Activated T-cell treated with anti-CD3 and anti-CD28 coated beads for 24 hours (primary cell): ENCODE measurements around the gene MTHFD2L.
"Not testable (repeated sequence)": the region's sequence is repeated elsewhere in the genome, so short reads cannot be mapped to it uniquely, and the experiment has no call there.

Experiments
- DNase-seq: peaks from one replicate; pipeline ENCODE4 v3.0.0-alpha.2; 2020; ENCODE audit warnings: low read depth

The MTHFD2L gene

DNA sequence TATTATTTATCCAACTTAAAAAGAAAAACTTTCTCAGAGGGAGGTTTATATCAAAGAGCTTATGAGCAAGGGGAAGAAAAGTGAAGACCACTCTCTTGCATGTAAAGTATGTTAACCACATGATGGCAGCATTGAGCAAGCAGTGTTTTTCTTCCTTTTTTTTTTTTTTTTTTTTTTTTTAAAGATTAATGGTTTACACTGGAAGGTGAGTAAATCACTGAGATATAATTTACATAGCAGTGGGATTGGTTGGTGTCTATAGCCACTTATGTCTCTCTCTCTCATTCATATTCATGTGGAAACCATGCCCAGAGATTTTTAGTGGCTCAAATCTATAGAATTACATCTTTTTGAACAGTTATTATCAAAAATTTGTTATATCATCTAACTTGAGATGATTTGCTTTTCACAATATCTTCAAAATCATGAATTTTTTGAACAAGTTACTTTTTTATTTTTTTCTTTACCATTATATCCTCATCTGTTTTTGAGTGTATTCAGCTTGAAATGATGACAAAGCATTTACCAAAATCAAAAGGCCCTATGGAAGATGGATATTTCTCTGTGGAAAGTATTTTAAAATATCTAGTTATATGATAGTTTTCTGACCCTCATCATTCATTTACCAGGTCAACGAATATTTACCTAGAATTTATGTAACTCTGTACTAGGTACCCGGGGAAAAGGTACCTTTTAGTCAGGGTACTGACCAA is 31.6 kb downstream of the MTHFD2L start:
- DNase-seq: no peak

- no peak for DNase-seq
These were observed 32.4 kb downstream of the MTHFD2L start for GRCh38 chr4:74190332-74190731.

DNA sequence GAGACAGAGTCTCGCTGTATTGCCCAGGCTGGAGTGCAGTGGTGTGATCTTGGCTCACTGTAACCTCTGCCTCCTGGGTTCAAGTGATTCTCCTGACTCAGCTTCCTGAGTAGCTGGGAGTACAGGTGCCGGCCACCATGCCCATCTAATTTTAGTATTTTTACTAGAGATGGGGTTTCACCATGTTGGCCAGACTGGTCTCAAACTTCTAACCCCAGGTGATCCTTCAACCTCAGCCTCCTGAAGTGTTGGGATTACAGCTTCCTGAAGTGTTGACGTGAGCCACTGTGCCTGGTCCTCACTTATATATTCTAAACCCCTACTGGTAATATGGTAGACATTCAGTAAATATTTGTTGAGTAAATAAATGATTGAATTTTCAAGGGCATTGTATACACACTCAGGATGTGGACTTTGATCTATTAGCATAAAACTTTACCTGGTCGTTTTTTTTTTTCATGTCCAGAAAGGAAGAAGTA is 33.0 kb downstream of the MTHFD2L start:
- DNase-seq: no peak

GRCh38 chr4:74197080-74197479 is 39.2 kb downstream of the MTHFD2L start:
- DNase-seq: no peak

DNA sequence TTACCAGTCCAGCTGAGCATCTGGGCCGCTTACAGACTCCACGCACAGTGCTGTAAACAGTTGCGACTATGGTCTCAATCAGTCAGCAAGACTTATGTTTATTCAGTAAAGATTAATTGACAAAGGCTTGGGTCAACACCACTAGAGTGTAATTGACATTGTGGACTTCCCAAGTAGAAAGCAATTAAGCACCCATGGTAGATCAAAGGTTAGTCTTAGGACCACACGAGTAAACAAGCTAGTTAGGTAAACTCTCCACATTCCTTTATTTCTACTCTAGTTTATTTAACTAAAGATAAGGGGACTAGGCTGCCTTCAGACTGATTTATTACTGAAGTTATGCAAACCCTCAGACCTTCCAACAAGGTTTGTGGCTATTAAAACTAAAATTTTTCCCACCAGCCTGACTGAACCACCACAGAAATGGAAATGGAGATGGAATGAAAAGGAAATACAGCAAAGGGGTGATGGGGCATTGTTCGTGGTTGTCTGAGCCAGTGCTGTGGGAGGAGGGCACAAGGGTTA is 44.2 kb downstream of the MTHFD2L start:
- no peak for DNase-seq

DNA sequence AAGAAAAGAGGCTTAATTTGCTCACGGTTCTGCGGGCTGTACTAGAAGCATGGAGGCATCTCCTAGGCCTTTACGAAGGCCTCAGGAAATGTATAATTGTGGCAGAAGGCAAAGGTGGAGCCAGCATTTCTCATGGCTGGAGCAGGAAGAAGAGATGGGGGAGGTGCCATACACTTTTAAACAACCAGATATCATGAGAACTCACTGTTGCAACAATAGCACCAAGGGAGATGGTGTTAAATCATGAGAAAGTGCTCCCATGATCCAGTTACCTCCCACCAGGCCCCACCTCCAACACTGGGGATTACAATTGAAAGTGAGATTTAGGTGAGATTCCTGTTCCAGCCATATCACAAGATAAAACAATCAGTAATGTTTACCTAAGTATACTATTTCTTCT is 45.5 kb downstream of the MTHFD2L start:
- no peak for DNase-seq

DNA sequence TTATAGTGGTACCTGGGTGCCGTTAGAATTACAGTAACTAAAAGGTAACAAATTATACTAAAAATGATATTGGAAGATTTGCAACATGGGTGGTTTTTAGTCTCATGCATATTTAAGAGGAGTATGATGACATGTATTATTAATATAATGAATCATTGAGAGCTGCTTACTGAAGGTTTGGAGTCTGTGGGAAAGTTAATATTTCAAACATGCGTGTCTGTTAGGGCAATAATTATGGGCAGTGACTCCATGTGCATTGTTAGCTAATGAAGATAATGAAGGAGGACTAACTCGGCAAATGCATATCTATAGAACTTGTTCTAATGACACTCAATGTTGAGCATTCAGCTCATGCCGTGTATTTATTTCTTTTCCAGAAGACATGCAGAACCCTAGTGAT is 47.1 kb downstream of the MTHFD2L start:
- no peak for DNase-seq

- no peak for DNase-seq
These were observed 47.6 kb downstream of the MTHFD2L start for GRCh38 chr4:74205559-74205958.

GRCh38 chr4:74206088-74206825 is 48.3 kb downstream of the MTHFD2L start:
- DNase-seq: no peak

GRCh38 chr4:74214457-74215159 is 56.7 kb downstream of the MTHFD2L start:
- DNase-seq: not testable (repeated sequence)

- not testable (repeated sequence) for DNase-seq
These were observed 57.3 kb downstream of the MTHFD2L start for GRCh38 chr4:74215236-74215635.

- no peak for DNase-seq
These were observed 59.4 kb downstream of the MTHFD2L start for GRCh38 chr4:74217365-74217764.

DNA sequence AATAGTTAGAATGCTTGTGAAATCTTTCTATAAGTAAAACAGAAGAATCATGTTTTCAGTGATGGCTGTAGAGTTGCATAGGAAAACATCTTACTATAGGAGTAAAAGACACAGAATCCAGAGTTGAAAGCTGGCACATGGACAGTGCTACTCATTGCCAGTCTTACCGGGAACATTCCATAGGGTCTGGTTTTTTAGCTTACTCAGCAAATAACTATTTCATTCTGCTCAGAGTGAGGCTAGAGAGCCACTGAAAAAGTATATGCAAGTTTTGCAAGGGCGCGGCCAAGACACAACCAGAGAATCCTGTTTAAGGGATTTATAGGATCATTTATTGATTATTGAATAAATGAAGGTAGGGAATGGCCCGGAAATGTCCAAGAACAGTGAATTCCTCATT is 60.3 kb downstream of the MTHFD2L start:
- DNase-seq: no peak

DNA sequence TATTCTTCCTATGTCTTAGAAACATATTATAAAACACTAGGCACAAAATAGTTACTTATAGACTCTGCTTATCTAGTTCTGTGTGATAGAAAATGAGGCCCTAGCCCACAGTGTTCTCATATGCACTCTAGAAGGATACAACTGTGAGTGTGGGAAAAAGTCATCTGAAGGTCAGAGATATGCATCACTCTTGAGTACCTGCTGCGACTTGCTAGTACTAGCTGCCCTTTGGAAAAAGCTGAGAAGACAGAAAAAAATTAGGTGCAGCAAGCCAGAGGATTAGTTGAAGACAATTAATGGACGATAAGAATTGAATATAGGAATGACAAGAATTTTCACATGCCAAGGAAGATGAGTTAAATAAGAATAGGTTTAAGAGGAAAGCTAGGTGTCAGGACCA is 61.3 kb downstream of the MTHFD2L start:
- no peak for DNase-seq

DNA sequence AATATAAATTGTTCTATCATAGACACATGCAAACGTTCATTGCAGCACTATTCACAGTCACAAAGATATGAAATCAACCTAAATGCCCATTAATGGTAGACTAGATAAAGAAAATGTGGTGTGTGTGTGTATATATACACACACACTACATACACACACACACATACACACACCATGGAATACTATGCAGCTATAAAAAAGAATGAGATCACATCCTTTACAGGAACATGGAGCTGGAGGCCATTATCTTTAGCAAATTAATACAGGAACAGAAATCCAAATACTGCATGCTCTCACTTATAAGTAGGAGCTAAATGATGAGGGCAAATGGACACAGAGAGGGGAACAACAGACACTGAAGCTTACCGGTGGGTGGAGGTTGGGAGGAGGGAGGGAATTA is 65.2 kb downstream of the MTHFD2L start:
- no peak for DNase-seq

DNA sequence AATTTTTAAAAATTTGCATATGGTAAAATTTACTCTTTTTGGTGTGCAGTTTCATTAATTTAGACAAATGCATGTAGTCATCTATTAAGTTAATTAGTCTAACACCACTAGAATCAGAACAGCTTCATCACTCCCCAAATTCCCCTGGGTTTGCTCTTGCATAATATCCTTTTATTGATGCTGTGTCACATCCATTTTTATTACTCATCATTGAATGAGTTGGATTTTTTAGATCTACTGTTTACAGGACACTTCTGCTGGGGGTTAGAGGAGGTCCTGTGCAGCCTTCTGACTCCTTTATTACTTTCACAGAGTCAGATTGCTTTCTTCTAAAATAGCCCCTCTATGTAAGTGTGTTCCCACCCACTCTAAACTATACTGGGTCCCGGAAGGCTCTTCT is 65.9 kb downstream of the MTHFD2L start:
- DNase-seq: no peak

- DNase-seq: peak; percentile 60
These were observed 71.0 kb downstream of the MTHFD2L start for GRCh38 chr4:74228691-74229640.

DNA sequence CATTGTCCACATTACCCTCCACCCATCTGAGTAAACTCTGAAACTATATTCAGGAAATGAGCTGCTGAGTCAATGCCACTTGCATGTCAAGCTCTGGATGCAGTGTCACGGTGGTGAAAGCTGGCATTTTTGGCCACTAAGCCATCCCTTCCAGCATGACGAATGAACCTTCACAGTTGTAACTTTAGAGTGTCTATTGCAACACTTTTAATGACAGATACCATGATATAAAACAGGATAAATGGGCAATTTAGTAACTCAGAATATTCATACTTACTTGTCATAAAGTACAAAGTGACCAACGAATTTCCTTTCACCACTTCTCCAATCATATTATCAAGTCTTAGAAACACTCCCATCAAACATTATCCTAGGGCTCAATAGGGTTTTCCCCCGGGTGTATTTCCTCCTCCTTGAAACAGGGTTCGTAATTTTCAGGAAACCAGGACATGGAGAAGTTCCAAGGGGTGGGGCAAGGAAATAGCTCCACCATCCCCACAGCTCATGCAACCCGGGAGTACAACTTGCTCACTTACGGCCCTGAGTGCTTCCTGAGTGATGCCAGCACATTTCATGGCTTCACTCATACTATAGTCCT is 73.1 kb downstream of the MTHFD2L start:
- DNase-seq: no peak

GRCh38 chr4:74235135-74235534 is 77.2 kb downstream of the MTHFD2L start:
- no peak for DNase-seq

DNA sequence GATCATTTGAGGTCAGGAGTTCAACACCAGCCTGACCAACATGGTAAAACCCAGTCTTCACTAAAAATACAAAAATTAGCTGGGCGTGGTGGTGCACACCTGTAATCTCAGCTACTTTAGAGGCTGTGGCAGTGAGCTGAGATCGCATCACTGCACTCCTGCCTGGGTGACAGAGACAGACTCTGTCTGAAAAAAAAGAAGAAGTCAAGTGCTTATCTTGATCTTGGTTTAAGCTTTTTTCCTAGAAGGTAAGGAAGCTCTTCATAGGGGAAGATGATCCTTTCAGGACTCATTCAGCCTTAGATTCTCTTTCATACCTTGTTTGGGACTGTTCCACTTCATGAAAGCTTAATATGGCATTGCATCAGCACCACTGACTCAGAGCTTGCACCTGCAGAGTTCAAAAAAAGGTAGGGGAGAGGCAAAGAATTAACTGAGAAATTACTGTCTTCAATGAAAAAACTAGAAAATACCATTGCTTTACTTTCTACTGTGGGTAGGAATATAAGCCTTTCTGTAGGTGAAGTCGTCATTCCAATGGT is 79.6 kb downstream of the MTHFD2L start:
- DNase-seq: no peak

DNA sequence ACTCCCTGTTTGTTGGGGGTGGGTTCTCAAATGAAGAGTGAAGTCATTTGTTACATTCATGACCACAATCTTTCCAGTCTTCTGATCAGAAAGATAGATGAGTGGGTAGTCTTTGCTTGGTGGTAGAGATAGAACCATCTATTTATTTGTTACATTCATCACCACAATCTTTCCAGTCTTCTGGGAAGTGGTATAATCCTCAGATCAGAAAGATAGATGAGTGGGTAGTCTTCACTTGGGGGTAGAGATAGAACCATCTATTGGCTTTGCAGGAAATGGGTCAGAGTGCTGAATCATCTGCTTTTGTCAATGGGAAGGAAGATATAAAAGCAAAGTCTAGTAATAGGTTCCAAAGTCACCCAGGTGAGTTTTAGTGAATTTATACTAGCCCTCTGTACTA is 86.1 kb downstream of the MTHFD2L start:
- DNase-seq: no peak
